ENCODE measurements around the gene BTNL3.
"Not testable (repeated sequence)": the region's sequence is repeated elsewhere in the genome, so short reads cannot be mapped to it uniquely, and the experiment has no call there.

The BTNL3 gene

GRCh38 chr5:181043285-181044092, 54.8 kb downstream of the BTNL3 start:
- no peak overlapping the region for H3K4me3 ChIP-seq (ENCODE audit: low read depth, low read length)
- TF ChIP-seq, protein P1, sequence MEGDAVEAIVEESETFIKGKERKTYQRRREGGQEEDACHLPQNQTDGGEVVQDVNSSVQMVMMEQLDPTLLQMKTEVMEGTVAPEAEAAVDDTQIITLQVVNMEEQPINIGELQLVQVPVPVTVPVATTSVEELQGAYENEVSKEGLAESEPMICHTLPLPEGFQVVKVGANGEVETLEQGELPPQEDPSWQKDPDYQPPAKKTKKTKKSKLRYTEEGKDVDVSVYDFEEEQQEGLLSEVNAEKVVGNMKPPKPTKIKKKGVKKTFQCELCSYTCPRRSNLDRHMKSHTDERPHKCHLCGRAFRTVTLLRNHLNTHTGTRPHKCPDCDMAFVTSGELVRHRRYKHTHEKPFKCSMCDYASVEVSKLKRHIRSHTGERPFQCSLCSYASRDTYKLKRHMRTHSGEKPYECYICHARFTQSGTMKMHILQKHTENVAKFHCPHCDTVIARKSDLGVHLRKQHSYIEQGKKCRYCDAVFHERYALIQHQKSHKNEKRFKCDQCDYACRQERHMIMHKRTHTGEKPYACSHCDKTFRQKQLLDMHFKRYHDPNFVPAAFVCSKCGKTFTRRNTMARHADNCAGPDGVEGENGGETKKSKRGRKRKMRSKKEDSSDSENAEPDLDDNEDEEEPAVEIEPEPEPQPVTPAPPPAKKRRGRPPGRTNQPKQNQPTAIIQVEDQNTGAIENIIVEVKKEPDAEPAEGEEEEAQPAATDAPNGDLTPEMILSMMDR (IDR thresholded peaks at IDR 0.05; ENCODE audit: low read depth, low read length) = no peak

DNA sequence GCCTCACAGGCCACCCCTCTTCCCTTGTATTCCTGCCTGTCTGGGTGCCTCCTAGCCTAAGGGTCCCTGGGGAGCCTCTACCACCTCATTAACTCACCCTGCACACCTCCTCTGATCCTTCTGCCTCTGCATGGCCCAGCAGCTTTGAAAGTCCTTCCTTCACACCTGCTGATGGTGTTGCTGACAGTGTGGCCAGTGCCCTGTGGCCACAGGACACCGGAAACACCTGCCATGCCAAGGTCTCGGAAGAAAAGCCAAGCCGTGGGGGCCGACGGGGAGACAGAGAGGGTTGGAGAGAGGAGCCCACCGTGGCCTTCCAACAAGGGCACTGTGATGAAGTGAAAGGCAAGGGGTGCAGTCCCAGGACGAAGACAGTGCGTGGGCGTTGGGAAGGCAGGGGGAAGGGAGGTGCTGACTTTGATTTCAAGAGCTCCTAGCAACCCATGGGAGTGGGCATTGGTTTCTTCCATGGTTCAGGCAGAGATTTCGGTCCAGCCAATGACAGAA, 55.5 kb downstream of the BTNL3 start:
- TF ChIP-seq, protein P1 (IDR thresholded peaks at IDR 0.05; ENCODE audit: low read depth, low read length) = no peak
- no peak overlapping the region for H3K4me3 ChIP-seq (ENCODE audit: low read depth, low read length)

DNA sequence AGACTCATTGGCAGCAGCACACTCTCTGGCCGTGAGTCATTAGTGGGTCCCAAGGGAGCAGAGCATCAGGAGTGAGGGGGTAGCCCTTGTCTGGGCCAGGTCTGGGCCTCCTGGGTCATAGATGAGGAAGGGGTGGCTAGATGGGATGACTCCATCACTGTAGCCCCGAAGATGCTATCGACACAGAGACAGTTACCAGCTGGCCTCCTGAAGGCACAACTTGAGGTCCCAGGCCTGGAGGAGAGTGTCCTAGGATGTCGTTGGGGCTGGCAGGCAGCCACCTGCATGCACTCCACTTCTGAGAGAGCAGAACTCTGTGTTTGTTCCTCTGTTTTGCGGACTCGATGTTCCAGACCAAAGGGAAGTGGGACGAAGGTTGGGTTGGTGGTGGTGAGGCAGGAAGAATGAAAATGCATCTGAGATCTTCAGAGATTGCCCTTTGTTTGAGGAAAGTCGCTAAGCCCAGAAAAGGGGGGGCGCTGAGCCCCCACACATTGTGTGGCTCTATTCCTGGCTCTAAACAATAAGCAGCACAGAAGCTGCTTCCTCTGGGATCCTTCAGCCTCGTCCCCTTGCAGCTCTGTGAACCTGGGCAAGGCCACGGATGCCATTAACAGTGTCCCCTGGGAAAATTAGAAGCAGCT, 56.1 kb downstream of the BTNL3 start:
- H3K4me3 ChIP-seq (ENCODE audit: low read depth, low read length) = no peak overlapping the region
- TF ChIP-seq, protein P1 (IDR thresholded peaks at IDR 0.05; ENCODE audit: low read depth, low read length) = no peak

- H3K4me3 ChIP-seq (ENCODE audit: low read depth, low read length) = no peak overlapping the region
- TF ChIP-seq, protein P1 (IDR thresholded peaks at IDR 0.05; ENCODE audit: low read depth, low read length) = no peak
Observed at GRCh38 chr5:181045316-181045715, 56.7 kb downstream of the BTNL3 start.

- H3K4me3 ChIP-seq (ENCODE audit: low read depth, low read length) = not testable (repeated sequence)
Observed at GRCh38 chr5:181045857-181046256, 57.2 kb downstream of the BTNL3 start.

- TF ChIP-seq, protein P1 (IDR thresholded peaks at IDR 0.05; ENCODE audit: low read depth, low read length) = no peak
- H3K4me3 ChIP-seq (ENCODE audit: low read depth, low read length) = no peak overlapping the region
Observed at GRCh38 chr5:181047288-181047687, 58.6 kb downstream of the BTNL3 start.

GRCh38 chr5:181047921-181048320, 59.3 kb downstream of the BTNL3 start:
- H3K4me3 ChIP-seq (ENCODE audit: low read depth, low read length) = no peak overlapping the region
- TF ChIP-seq, protein P1 (IDR thresholded peaks at IDR 0.05; ENCODE audit: low read depth, low read length) = no peak

All from WI38 (cell line).